GM12873 (cell line): Measurements from ENCODE around the gene SAMD8.

ENCODE experiments used
- CTCF ChIP-seq: IDR thresholded peaks from 2 replicates; pipeline ENCODE4 v1.5.1; 2012; ENCODE audit warnings: low read depth, mild to moderate bottlenecking, moderate library complexity, low read length, control low read depth; ENCODE audit not compliant: insufficient read depth; ENCODE audit errors: missing control alignments

SAMD8 gene

GRCh38 chr10:75208181-75208580, 96.7 kb downstream of the SAMD8 start:
- no peak for TF ChIP-seq CTCF

- no peak for TF ChIP-seq CTCF
These were observed 97.8 kb downstream of the SAMD8 start for GRCh38 chr10:75209086-75209920.

GRCh38 chr10:75209921-75210281, 98.4 kb downstream of the SAMD8 start:
- no peak for TF ChIP-seq CTCF

- no peak for TF ChIP-seq CTCF
These were observed 99.0 kb downstream of the SAMD8 start, which contains the start of gene VDAC2 for GRCh38 chr10:75210282-75211006. Gene VDAC2 (plus strand): TSS chr10:75210796. CDS start chr10:75211159, 363 bp downstream.

GRCh38 chr10:75211007-75211691, 99.7 kb downstream of the SAMD8 start:
- TF ChIP-seq CTCF: no peak

- no peak for TF ChIP-seq CTCF
These were observed 100.9 kb downstream of the SAMD8 start for GRCh38 chr10:75212343-75212742.

- no peak for TF ChIP-seq CTCF
These were observed 108.8 kb downstream of the SAMD8 start for GRCh38 chr10:75220274-75220673.
